DMS 273 (cell line): ENCODE data around the gene MISP3.

ENCODE experiments used
- DNase-seq: peaks from one replicate; lab custom pipeline; 2025; ENCODE audit not compliant: unreplicated experiment; lab: John Stamatoyannopoulos, UW

The MISP3 gene

GRCh38 chr19:14119146-14119545 lies 46.6 kb downstream of the MISP3 start:
- no peak for DNase-seq

DNA sequence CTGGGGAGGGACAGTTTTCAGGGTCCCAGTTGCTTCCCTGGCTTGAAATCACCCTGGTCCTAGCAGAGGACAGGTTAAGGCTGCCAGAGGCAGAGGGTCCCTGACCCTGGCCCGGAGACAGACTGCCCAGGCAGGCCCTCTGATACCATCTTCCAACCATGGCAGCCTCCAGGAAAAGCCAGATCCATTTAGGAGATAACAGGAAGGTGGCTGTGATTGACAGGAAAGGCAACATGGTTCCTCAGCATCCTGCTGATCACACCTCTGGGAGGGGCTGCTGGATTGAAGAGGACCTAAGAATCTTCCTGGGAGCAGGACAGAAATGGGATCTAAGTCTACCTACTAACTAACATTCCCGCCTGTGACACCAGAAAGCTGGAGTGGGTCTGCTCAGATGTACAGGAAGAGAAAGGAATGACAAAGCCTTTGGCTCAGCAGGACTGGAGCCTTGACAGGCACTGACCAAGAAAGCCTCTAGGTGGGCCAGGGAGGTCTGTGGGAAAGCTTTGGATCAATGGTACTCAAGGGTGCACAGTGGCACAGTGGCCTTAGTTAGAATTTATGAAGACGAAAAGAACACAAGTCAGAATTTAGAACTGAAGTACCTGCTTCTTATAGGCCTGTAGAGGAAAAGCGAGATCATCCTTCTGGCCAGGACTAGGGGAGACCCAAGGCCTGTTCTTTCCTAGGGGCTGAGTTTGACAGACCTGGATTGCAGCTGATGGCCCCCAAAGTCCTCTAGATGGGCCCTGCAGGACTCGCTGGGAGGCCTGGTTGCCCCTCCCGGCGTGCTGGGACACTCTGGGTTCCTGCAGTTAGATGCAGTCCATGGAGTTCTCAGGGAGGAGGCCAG lies 47.3 kb downstream of the MISP3 start:
- no peak for DNase-seq

DNA sequence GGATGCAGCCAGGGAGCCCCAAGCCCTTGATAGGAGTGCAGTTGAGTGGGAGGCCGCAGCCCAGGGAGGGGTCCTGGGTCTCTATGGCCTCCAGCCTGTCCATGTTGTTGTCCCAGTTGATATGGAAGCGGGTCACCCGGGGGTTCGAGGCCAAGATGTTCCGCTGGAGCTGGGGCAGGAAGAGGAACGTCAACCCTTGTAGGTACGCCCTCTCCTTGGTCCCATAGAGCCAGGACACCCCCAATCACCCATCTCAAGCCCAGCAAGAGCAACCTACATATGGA lies 47.9 kb downstream of the MISP3 start:
- DNase-seq = no peak

- no peak for DNase-seq
Observed at GRCh38 chr19:14122924-14123323, 50.3 kb downstream of the MISP3 start.
